Mesendoderm (in vitro differentiated cells): ENCODE data around the gene KLHL3.

Source experiments
- DNase-seq: peaks from one replicate; pipeline ENCODE4 v3.0.0; 2013
- H2AK5ac ChIP-seq: 2 replicates; pipeline ENCODE4 v1.6.1; 2013; ENCODE audit warnings: low read length, inconsistent platforms
- H2BK120ac ChIP-seq: 2 replicates; pipeline ENCODE4 v1.6.1; 2013; ENCODE audit warnings: low read depth, mild to moderate bottlenecking, low read length, moderate library complexity, mixed read lengths
- H2BK15ac ChIP-seq: replicated peaks from 2 replicates; pipeline ENCODE4 v1.6.1; 2013; ENCODE audit warnings: low read depth, mild to moderate bottlenecking, moderate library complexity
- H2BK5ac ChIP-seq: 2 replicates; pipeline ENCODE4 v1.6.1; 2013; ENCODE audit warnings: low read length, inconsistent platforms
- H3K18ac ChIP-seq: 2 replicates; pipeline ENCODE4 v1.6.1; 2013; ENCODE audit warnings: mild to moderate bottlenecking, low read length, mixed read lengths
- H3K23ac ChIP-seq: one replicate; pipeline ENCODE4 v1.6.1; 2013; ENCODE audit warnings: low read length
- H3K27ac ChIP-seq: 2 replicates; pipeline ENCODE4 v1.5.1; 2013; ENCODE audit warnings: low read depth, mild to moderate bottlenecking, inconsistent platforms, low read length, moderate library complexity
- H3K27me3 ChIP-seq: 2 replicates; pipeline ENCODE4 v1.6.1; 2013; ENCODE audit warnings: low read length, control low read depth, mild to moderate bottlenecking, inconsistent platforms; ENCODE audit not compliant: insufficient read depth, poor library complexity
- H3K36me3 ChIP-seq: 2 replicates; pipeline ENCODE4 v1.6.1; 2013; ENCODE audit warnings: low read length, inconsistent platforms; ENCODE audit not compliant: control insufficient read depth, insufficient read depth
- H3K4ac ChIP-seq: one replicate; pipeline ENCODE4 v1.6.1; 2013; ENCODE audit warnings: low read depth, mild to moderate bottlenecking, low read length, moderate library complexity
- H3K4me1 ChIP-seq: 2 replicates; pipeline ENCODE4 v1.6.1; 2013; ENCODE audit warnings: low read depth, low read length, inconsistent platforms; ENCODE audit not compliant: control insufficient read depth
- H3K4me2 ChIP-seq: 2 replicates; pipeline ENCODE4 v1.6.1; 2013; ENCODE audit warnings: low read length
- H3K4me3 ChIP-seq: 2 replicates; pipeline ENCODE4 v1.5.1; 2013; ENCODE audit warnings: mild to moderate bottlenecking, low read length
- H3K56ac ChIP-seq: one replicate; pipeline ENCODE4 v1.6.1; 2013; ENCODE audit warnings: low read length
- H3K79me1 ChIP-seq: 2 replicates; pipeline ENCODE4 v1.6.1; 2013; ENCODE audit warnings: low read length, inconsistent platforms
- H3K79me2 ChIP-seq: 2 replicates; pipeline ENCODE4 v1.6.1; 2013; ENCODE audit warnings: mild to moderate bottlenecking, low read length; ENCODE audit not compliant: control insufficient read depth, insufficient read depth
- H3K9ac ChIP-seq: 2 replicates; pipeline ENCODE4 v1.6.1; 2013; ENCODE audit warnings: low read length, inconsistent platforms
- H4K5ac ChIP-seq: one replicate; pipeline ENCODE4 v1.6.1; 2013; ENCODE audit warnings: low read length
- H4K8ac ChIP-seq: one replicate; pipeline ENCODE4 v1.6.1; 2013; ENCODE audit warnings: low read depth, mild to moderate bottlenecking, control low read depth, low read length, moderate library complexity
- whole genome bisulfite sequencing: extraction: QIAGEN DNeasy Blood & Tissue Kit; methylation state at CpG from one replicate; pipeline ENCODE4 v1.1.7; 2013; ENCODE audit warnings: low lambda C conversion rate, missing lambda C conversion rate; ENCODE audit not compliant: insufficient coverage; ENCODE audit errors: extremely low coverage; 5-methylcytosine and 5-hydroxymethylcytosine counted together

Gene KLHL3

DNA sequence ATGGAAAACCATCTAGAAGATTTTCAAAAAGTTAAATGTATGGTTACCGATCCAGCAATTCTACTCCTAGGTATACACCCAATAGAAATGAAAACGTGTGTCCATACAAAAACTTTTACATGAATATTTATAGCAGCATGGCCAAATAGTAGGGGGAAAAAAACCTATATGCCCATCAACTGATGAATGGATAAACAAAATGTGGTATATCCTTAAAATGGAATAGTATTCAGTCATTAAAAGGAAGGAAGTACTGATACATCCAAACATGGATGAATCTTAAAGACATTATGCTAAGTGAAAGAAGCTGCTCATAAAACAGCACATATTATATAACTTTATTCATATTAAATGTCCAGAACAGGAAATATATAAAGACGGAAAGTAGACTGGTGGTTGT, 143.6 kb downstream of the KLHL3 start:
- Histone ChIP-seq H3K4me1 (no peaks in the 10 kb centered on the region), H4K5ac (no peak overlapping the region)
- 100% methylated on average over 1 of the region's 3 CpGs for WGBS

DNA sequence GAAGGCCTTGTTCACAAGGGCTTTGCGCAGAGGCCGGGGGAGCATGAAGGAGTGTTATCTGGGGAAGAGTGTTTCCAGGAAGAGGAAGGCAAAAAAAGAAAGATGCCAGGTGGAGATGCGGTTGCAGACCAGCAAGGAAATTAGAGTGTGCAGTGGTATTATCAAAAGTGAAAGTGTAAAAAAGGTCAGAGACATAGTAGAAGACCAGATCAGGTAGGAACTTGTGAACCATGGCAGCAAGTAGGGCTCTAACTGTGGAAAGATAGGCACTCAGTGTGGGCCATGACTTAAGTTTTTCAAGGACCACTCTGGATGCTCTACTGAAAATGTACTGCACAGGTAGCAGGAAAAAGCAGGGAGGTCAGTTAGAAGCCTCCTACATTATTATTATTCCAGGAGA, 146.7 kb downstream of the KLHL3 start:
- H3K79me2 ChIP-seq: no peaks in the 10 kb centered on the region
- H3K18ac ChIP-seq: no peak overlapping the region
- no peaks in the 10 kb centered on the region for H3K4me1 ChIP-seq
- no peak overlapping the region for H3K27ac ChIP-seq
- H4K8ac ChIP-seq: no peak overlapping the region
- H4K5ac ChIP-seq: no peak overlapping the region
- H3K27me3 ChIP-seq: no peaks in the 10 kb centered on the region
- H3K4me2 ChIP-seq: no peak overlapping the region
- H2AK5ac ChIP-seq: no peak overlapping the region
- no peak for DNase-seq
- no CpG with 5 or more reads among the region's 3 CpGs for WGBS
- H2BK120ac ChIP-seq: no peak overlapping the region
- no peak overlapping the region for H2BK5ac ChIP-seq
- H3K4ac ChIP-seq: no peak overlapping the region
- no peak overlapping the region for H3K9ac ChIP-seq
- no peak overlapping the region for H3K4me3 ChIP-seq
- H2BK15ac ChIP-seq: no peak overlapping the region
- H3K23ac ChIP-seq: no peak overlapping the region
- H3K56ac ChIP-seq: no peak overlapping the region
- H3K36me3 ChIP-seq: no peaks in the 10 kb centered on the region
- H3K79me1 ChIP-seq: no peaks in the 10 kb centered on the region

More for the DNA sequence above, 143.6 kb downstream of the KLHL3 start:
- H4K8ac ChIP-seq: no peak overlapping the region
- H3K9ac ChIP-seq: no peak overlapping the region
- H3K36me3 ChIP-seq: no peaks in the 10 kb centered on the region
- H3K79me1 ChIP-seq: no peaks in the 10 kb centered on the region
- no peak overlapping the region for H2AK5ac ChIP-seq
- no peak overlapping the region for H2BK15ac ChIP-seq
- no peak overlapping the region for H3K27ac ChIP-seq
- H3K4me3 ChIP-seq: no peak overlapping the region
- no peak overlapping the region for H3K4me2 ChIP-seq
- H3K79me2 ChIP-seq: no peaks in the 10 kb centered on the region
- H2BK5ac ChIP-seq: no peak overlapping the region
- H3K23ac ChIP-seq: no peak overlapping the region
- no peaks in the 10 kb centered on the region for H3K27me3 ChIP-seq
- H2BK120ac ChIP-seq: no peak overlapping the region
- no peak overlapping the region for H3K56ac ChIP-seq
- H3K18ac ChIP-seq: no peak overlapping the region
- H3K4ac ChIP-seq: no peak overlapping the region
- DNase-seq: no peak

DNA sequence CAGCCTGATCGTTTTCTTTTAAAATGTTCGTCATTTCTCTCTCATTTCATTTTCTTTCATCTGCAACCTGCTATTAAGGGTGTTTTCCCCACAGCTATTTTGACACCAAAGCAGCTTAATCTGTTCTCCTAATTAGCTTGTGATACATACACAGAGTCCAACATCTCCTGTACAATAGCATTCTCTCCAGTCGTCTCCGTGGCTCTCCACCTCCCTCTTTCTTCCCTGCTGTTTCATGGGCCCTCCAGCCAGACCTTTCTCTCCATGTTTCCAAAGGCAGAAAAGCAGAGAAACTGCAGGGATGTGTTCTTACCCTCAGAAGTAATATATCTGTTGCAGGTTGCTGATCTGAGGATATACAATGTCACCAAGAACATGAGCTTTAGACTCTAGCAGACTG, 148.0 kb downstream of the KLHL3 start:
- H3K27me3 ChIP-seq: no peaks in the 10 kb centered on the region

DNA sequence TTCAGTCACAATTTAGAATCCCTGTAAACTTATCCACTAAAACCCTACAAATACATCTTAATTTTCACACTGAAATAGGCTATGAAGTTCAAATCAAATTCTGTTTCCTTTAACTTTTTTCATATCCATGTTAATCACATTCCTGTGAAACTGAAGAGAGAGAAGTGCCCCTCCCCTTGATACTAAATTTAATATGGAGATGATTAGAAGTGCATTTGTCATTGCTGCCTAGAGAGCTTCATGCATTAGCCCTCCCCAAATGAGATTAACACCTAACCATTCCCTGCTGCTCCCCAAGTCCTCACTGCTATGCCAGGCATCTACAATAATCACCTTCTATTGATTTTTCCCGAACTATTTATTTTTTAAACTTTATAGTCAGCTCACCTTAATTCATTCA, 151.6 kb downstream of the KLHL3 start:
- Histone ChIP-seq H3K18ac (no peak overlapping the region), H3K4me1 (no peaks in the 10 kb centered on the region), H3K79me1 (no peaks in the 10 kb centered on the region), H3K79me2 (no peaks in the 10 kb centered on the region), H3K4ac (no peak overlapping the region), H3K23ac (no peak overlapping the region), H3K27me3 (no peaks in the 10 kb centered on the region), H3K4me2 (no peak overlapping the region), H3K4me3 (no peak overlapping the region), H2AK5ac (no peak overlapping the region), H4K8ac (no peak overlapping the region), H3K56ac (no peak overlapping the region), H3K36me3 (no peaks in the 10 kb centered on the region), H3K27ac (no peak overlapping the region), H2BK120ac (no peak overlapping the region), H2BK15ac (no peak overlapping the region), H4K5ac (no peak overlapping the region), H3K9ac (no peak overlapping the region), H2BK5ac (no peak overlapping the region)
- no CpG with 5 or more reads among the region's 1 CpG for WGBS
- DNase-seq: no peak

More for the DNA sequence above, 148.0 kb downstream of the KLHL3 start:
- Histone ChIP-seq H3K4me3 (no peak overlapping the region), H3K36me3 (no peaks in the 10 kb centered on the region), H3K4me2 (no peak overlapping the region), H3K18ac (no peak overlapping the region), H3K56ac (no peak overlapping the region), H2BK5ac (no peak overlapping the region), H4K8ac (no peak overlapping the region), H3K4me1 (no peaks in the 10 kb centered on the region), H3K79me1 (no peaks in the 10 kb centered on the region), H2BK120ac (no peak overlapping the region), H2AK5ac (no peak overlapping the region), H3K23ac (no peak overlapping the region), H4K5ac (no peak overlapping the region), H3K27ac (no peak overlapping the region), H3K79me2 (no peaks in the 10 kb centered on the region), H3K4ac (no peak overlapping the region), H2BK15ac (no peak overlapping the region), H3K9ac (no peak overlapping the region)
- WGBS: no CpG with 5 or more reads among the region's 4 CpGs
- DNase-seq: no peak

GRCh38 chr5:137583129-137583528, 152.8 kb downstream of the KLHL3 start:
- H3K36me3 ChIP-seq: no peaks in the 10 kb centered on the region
- H2BK120ac ChIP-seq: no peak overlapping the region
- WGBS: no CpG with 5 or more reads among the region's 3 CpGs
- H3K23ac ChIP-seq: no peak overlapping the region
- H3K56ac ChIP-seq: no peak overlapping the region
- no peaks in the 10 kb centered on the region for H3K79me2 ChIP-seq
- no peaks in the 10 kb centered on the region for H3K79me1 ChIP-seq
- H3K18ac ChIP-seq: no peak overlapping the region
- H2BK15ac ChIP-seq: no peak overlapping the region
- H3K4ac ChIP-seq: no peak overlapping the region
- H4K5ac ChIP-seq: no peak overlapping the region
- H3K9ac ChIP-seq: no peak overlapping the region
- H2AK5ac ChIP-seq: no peak overlapping the region
- no peak overlapping the region for H3K4me3 ChIP-seq
- H3K27me3 ChIP-seq: no peaks in the 10 kb centered on the region
- no peak overlapping the region for H4K8ac ChIP-seq
- DNase-seq: no peak
- no peak overlapping the region for H3K4me2 ChIP-seq
- H3K4me1 ChIP-seq: no peaks in the 10 kb centered on the region
- H2BK5ac ChIP-seq: no peak overlapping the region
- H3K27ac ChIP-seq: no peak overlapping the region

DNA sequence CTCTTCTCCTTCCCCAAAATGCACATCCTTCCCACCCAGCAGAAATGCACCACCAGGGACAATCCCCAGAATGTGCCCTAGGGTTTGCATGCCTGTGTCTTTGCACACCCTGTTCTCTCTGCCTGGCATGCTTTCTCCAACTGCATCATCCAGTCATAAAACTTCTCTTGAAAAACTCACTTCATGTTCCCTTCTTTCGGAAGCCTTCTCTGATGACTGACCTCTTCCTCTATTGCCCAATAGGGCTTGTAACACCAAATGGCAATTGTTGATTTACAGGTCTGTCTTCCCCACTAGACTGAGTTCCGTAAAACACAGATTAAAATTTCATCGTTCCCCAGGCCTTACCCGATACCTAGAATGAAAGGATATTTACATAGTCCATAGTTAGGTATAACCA, 153.7 kb downstream of the KLHL3 start:
- Histone ChIP-seq H4K5ac (no peak overlapping the region), H2BK15ac (no peak overlapping the region), H4K8ac (no peak overlapping the region), H2BK5ac (no peak overlapping the region), H3K36me3 (no peaks in the 10 kb centered on the region), H3K4me1 (no peaks in the 10 kb centered on the region), H3K27me3 (no peaks in the 10 kb centered on the region), H3K4me3 (no peak overlapping the region), H3K56ac (no peak overlapping the region), H3K79me2 (no peaks in the 10 kb centered on the region), H3K4ac (no peak overlapping the region), H2AK5ac (no peak overlapping the region), H3K27ac (no peak overlapping the region), H3K79me1 (no peaks in the 10 kb centered on the region), H3K18ac (no peak overlapping the region), H3K23ac (no peak overlapping the region), H2BK120ac (no peak overlapping the region), H3K9ac (no peak overlapping the region), H3K4me2 (no peak overlapping the region)
- no CpG with 5 or more reads among the region's 4 CpGs for WGBS
- no peak for DNase-seq
